H9 (cell line): ENCODE data around the gene CD1E. TPM values are rescaled to one million over a fixed set of nuclear protein-coding genes. Genes with fewer than 3 reads are reported as not detected.

Experiments
- DNase-seq: peaks from one replicate; pipeline ENCODE4 v3.0.0-alpha.2; 2017
- H2AFZ ChIP-seq: one replicate; pipeline ENCODE4 v1.6.1; 2013; ENCODE audit warnings: mild to moderate bottlenecking, low read length, control low read depth, moderate library complexity
- H2AK5ac ChIP-seq: 2 replicates; pipeline ENCODE4 v1.6.1; 2013; ENCODE audit warnings: low read length, control low read depth, mixed read lengths; ENCODE audit not compliant: insufficient read length
- H2BK120ac ChIP-seq: one replicate; pipeline ENCODE4 v1.6.1; 2013; ENCODE audit warnings: low read depth, mild to moderate bottlenecking, low read length, control low read depth, inconsistent platforms; ENCODE audit not compliant: poor library complexity, severe bottlenecking
- H2BK12ac ChIP-seq: 2 replicates; pipeline ENCODE4 v1.6.1; 2013; ENCODE audit warnings: low read length, control low read depth, mixed read lengths, low read depth; ENCODE audit not compliant: insufficient read length
- H2BK15ac ChIP-seq: 2 replicates; pipeline ENCODE4 v1.6.1; 2013; ENCODE audit warnings: low read depth, low read length, control low read depth
- H2BK20ac ChIP-seq: one replicate; pipeline ENCODE4 v1.6.1; 2013; ENCODE audit warnings: low read depth, mild to moderate bottlenecking, low read length, control low read depth, inconsistent platforms; ENCODE audit not compliant: poor library complexity, severe bottlenecking
- H2BK5ac ChIP-seq: 2 replicates; pipeline ENCODE4 v1.6.1; 2013; ENCODE audit warnings: low read length, control low read depth, mixed read lengths; ENCODE audit not compliant: insufficient read length
- H3K14ac ChIP-seq: 2 replicates; pipeline ENCODE4 v1.6.1; 2013; ENCODE audit warnings: low read length, control low read depth; ENCODE audit not compliant: insufficient read depth
- H3K18ac ChIP-seq: 2 replicates; pipeline ENCODE4 v1.6.1; 2013; ENCODE audit warnings: low read depth, mild to moderate bottlenecking, mixed read lengths, low read length, control low read depth; ENCODE audit not compliant: insufficient read length
- H3K23ac ChIP-seq: 2 replicates; pipeline ENCODE4 v1.6.1; 2013; ENCODE audit warnings: low read length, control low read depth, mixed read lengths, low read depth; ENCODE audit not compliant: insufficient read length
- H3K23me2 ChIP-seq: 2 replicates; pipeline ENCODE4 v1.6.1; 2013; ENCODE audit warnings: low read depth, mild to moderate bottlenecking, mixed read lengths, low read length, control low read depth; ENCODE audit not compliant: insufficient read length, poor library complexity, severe bottlenecking
- H3K27ac ChIP-seq: 2 replicates; pipeline ENCODE4 v1.5.1; 2013; ENCODE audit warnings: low read length, control low read depth, mixed read lengths, low read depth; ENCODE audit not compliant: insufficient read length
- H3K27me3 ChIP-seq: 2 replicates; pipeline ENCODE4 v1.6.1; 2013; ENCODE audit warnings: low read length, control low read depth, inconsistent platforms; ENCODE audit not compliant: insufficient read depth
- H3K4ac ChIP-seq: 2 replicates; pipeline ENCODE4 v1.6.1; 2013; ENCODE audit warnings: low read depth, mild to moderate bottlenecking, control low read depth, inconsistent platforms, low read length, moderate library complexity
- H3K4me1 ChIP-seq: 2 replicates; pipeline ENCODE4 v1.6.1; 2013; ENCODE audit warnings: low read length, control low read depth, inconsistent platforms; ENCODE audit not compliant: insufficient read depth
- H3K4me2 ChIP-seq: 2 replicates; pipeline ENCODE4 v1.6.1; 2013; ENCODE audit warnings: low read length, control low read depth, mixed read lengths; ENCODE audit not compliant: insufficient read length, insufficient read depth
- H3K56ac ChIP-seq: 2 replicates; pipeline ENCODE4 v1.6.1; 2013; ENCODE audit warnings: low read depth, mild to moderate bottlenecking, mixed read lengths, low read length, control low read depth; ENCODE audit not compliant: insufficient read length
- H3K79me1 ChIP-seq: 2 replicates; pipeline ENCODE4 v1.6.1; 2013; ENCODE audit warnings: low read depth, mild to moderate bottlenecking, moderate library complexity, low read length, control low read depth, inconsistent platforms; ENCODE audit not compliant: insufficient read depth, poor library complexity, severe bottlenecking
- H3K79me2 ChIP-seq: 2 replicates; pipeline ENCODE4 v1.6.1; 2013; ENCODE audit warnings: low read length, control low read depth, inconsistent platforms; ENCODE audit not compliant: insufficient read depth
- H3K9ac ChIP-seq: 2 replicates; pipeline ENCODE4 v1.6.1; 2013; ENCODE audit warnings: low read length, control low read depth, mixed read lengths; ENCODE audit not compliant: insufficient read length; ENCODE audit errors: extremely low read depth
- H3K9me3 ChIP-seq: one replicate; pipeline ENCODE4 v1.6.1; 2013; ENCODE audit warnings: low read depth, low read length, inconsistent platforms; ENCODE audit not compliant: control insufficient read depth
- H3T11ph ChIP-seq: one replicate; pipeline ENCODE4 v1.6.1; 2013; ENCODE audit warnings: mild to moderate bottlenecking, low read length, control low read depth, inconsistent platforms
- H4K20me1 ChIP-seq: one replicate; pipeline ENCODE4 v1.6.1; 2013; ENCODE audit not compliant: control insufficient read depth, insufficient read length, insufficient read depth
- H4K5ac ChIP-seq: 2 replicates; pipeline ENCODE4 v1.6.1; 2013; ENCODE audit warnings: low read depth, mild to moderate bottlenecking, mixed read lengths, low read length, control low read depth; ENCODE audit not compliant: insufficient read length
- H4K8ac ChIP-seq: replicated peaks from 2 replicates; pipeline ENCODE4 v1.6.1; 2013; ENCODE audit warnings: low read length, control low read depth, mixed read lengths, low read depth; ENCODE audit not compliant: insufficient read length
- H4K91ac ChIP-seq: 2 replicates; pipeline ENCODE4 v1.6.1; 2013; ENCODE audit warnings: low read depth, mild to moderate bottlenecking, moderate library complexity, mixed read lengths, low read length, control low read depth; ENCODE audit not compliant: insufficient read length
- H3K27ac Mint-ChIP-seq, 3 experiments: 2 replicates in 2 of 3; 3 replicates in 1 of 3; pipeline ENCODE4 v1.8.0; 2020 to 2021; ENCODE audit warnings: mixed read lengths in 3 of 3, mild to moderate bottlenecking in 1 of 3, moderate library complexity in 1 of 3
- H3K27me3 Mint-ChIP-seq: 2 replicates; pipeline ENCODE4 v1.8.0; 2021; ENCODE audit warnings: low read depth, mild to moderate bottlenecking, moderate library complexity, mixed read lengths
- H3K36me3 Mint-ChIP-seq, 3 experiments: 2 replicates in 2 of 3; 3 replicates in 1 of 3; pipeline ENCODE4 v1.8.0; 2020 to 2021; ENCODE audit warnings: low read depth in 3 of 3, mixed read lengths in 3 of 3; ENCODE audit not compliant: insufficient read depth in 1 of 3
- H3K4me1 Mint-ChIP-seq, 2 experiments: 2 replicates each; pipeline ENCODE4 v1.8.0; 2020; ENCODE audit warnings: mixed read lengths in 2 of 2
- H3K4me3 Mint-ChIP-seq, 2 experiments: 2 replicates in 1 of 2; 3 replicates in 1 of 2; pipeline ENCODE4 v1.8.0; 2020 to 2021; ENCODE audit warnings: mild to moderate bottlenecking in 2 of 2, mixed read lengths in 2 of 2, moderate library complexity in 1 of 2
- H3K9me3 Mint-ChIP-seq, 2 experiments: 2 replicates in 1 of 2; 3 replicates in 1 of 2; pipeline ENCODE4 v1.8.0; 2020; ENCODE audit warnings: mild to moderate bottlenecking in 2 of 2, mixed read lengths in 2 of 2, moderate library complexity in 1 of 2
- WGBS: extraction: QIAGEN DNeasy Blood & Tissue Kit; methylation state at CpG from one replicate; pipeline ENCODE4 v1.1.7; 2013; ENCODE audit warnings: missing lambda C conversion rate, low lambda C conversion rate, mixed read lengths; ENCODE audit not compliant: insufficient read length; ENCODE audit errors: extremely low coverage; 5-methylcytosine and 5-hydroxymethylcytosine counted together
- total RNA-seq: library from RNA; stranded (reverse); gene quantifications from 2 replicates; pipeline ENCODE4 v1.2.1, GENCODE V29; 2021
- TF ChIP-seq, protein P1 (sequence below): fragments of 200-600 bp; sonication (generic); conservative IDR thresholded peaks from 3 replicates; pipeline ENCODE4 v1.8.0; 2021; ENCODE audit warnings: antibody characterized with exemption, mild to moderate bottlenecking

Gene CD1E
- total RNA-seq, 1 experiment from 2014 or later: not detected

DNA sequence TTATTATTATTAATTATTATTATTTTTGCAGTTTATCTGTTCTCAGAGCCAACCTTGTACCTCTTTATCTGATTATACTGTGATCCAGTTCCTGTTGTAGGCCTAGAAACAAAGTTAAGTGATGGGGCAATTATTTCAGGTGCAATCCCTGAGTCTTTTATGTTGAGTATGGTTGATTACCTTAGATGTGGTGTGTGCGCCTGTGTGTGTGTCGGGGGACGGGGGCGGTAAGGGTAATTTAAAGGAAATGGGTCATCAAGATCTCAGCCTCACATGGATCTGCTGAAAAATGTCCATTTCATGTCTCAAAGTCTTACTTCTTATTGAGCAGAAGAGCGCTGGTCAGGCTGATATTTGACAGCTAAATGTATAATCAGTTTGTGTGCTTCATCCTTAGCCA, 53.4 kb downstream of the CD1E start:
- no peak overlapping the region for H3K18ac ChIP-seq
- no peak overlapping the region for H2BK120ac ChIP-seq
- Mint-ChIP-seq H3K27ac (no peak overlapping the region), H3K9me3 (no peaks in the 10 kb centered on the region), H3K27me3 (no peaks in the 10 kb centered on the region), H3K4me1 (no peaks in the 10 kb centered on the region), H3K36me3 (no peaks in the 10 kb centered on the region), H3K4me3 (no peak overlapping the region)
- H2AFZ ChIP-seq: no peak overlapping the region
- no peaks in the 10 kb centered on the region for H3K79me2 ChIP-seq
- no peak overlapping the region for H2BK5ac ChIP-seq
- TF ChIP-seq, protein P1, sequence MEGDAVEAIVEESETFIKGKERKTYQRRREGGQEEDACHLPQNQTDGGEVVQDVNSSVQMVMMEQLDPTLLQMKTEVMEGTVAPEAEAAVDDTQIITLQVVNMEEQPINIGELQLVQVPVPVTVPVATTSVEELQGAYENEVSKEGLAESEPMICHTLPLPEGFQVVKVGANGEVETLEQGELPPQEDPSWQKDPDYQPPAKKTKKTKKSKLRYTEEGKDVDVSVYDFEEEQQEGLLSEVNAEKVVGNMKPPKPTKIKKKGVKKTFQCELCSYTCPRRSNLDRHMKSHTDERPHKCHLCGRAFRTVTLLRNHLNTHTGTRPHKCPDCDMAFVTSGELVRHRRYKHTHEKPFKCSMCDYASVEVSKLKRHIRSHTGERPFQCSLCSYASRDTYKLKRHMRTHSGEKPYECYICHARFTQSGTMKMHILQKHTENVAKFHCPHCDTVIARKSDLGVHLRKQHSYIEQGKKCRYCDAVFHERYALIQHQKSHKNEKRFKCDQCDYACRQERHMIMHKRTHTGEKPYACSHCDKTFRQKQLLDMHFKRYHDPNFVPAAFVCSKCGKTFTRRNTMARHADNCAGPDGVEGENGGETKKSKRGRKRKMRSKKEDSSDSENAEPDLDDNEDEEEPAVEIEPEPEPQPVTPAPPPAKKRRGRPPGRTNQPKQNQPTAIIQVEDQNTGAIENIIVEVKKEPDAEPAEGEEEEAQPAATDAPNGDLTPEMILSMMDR: no peak
- no peak overlapping the region for H2BK15ac ChIP-seq
- H3K14ac ChIP-seq: no peak overlapping the region
- no peak for DNase-seq
- H3T11ph ChIP-seq: no peak overlapping the region
- H3K27me3 ChIP-seq: no peaks in the 10 kb centered on the region
- no peak overlapping the region for H2AK5ac ChIP-seq
- H2BK20ac ChIP-seq: no peak overlapping the region
- H3K56ac ChIP-seq: no peak overlapping the region
- no peak overlapping the region for H4K8ac ChIP-seq
- no peaks in the 10 kb centered on the region for H4K20me1 ChIP-seq
- H3K4me2 ChIP-seq: no peak overlapping the region
- no peak overlapping the region for H2BK12ac ChIP-seq
- no peak overlapping the region for H4K91ac ChIP-seq
- no peak overlapping the region for H4K5ac ChIP-seq
- no peaks in the 10 kb centered on the region for H3K9me3 ChIP-seq
- H3K23me2 ChIP-seq: no peaks in the 10 kb centered on the region
- H3K9ac ChIP-seq: no peak overlapping the region
- no CpG with 5 or more reads among the region's 5 CpGs for WGBS
- no peak overlapping the region for H3K4ac ChIP-seq
- no peaks in the 10 kb centered on the region for H3K79me1 ChIP-seq
- H3K27ac ChIP-seq: no peak overlapping the region
- no peak overlapping the region for H3K23ac ChIP-seq
- no peaks in the 10 kb centered on the region for H3K4me1 ChIP-seq

Other genes with a start within 250 kb of the CD1E start
- 0.98 and 1.3 TPM in 2 replicates for gene CD1D, start 173.0 kb upstream of the CD1E start, total RNA-seq
- gene CD1A, start 99.5 kb upstream of the CD1E start, total RNA-seq: not detected in 2 replicates
- not detected in 2 replicates for gene CD1C, start 64.0 kb upstream of the CD1E start, total RNA-seq
- not detected in 2 replicates for gene CD1B, start 22.4 kb upstream of the CD1E start, total RNA-seq
- gene OR10T2, start 45.6 kb downstream of the CD1E start, total RNA-seq: not detected in 2 replicates
- gene OR10K2, start 72.3 kb downstream of the CD1E start, total RNA-seq: not detected in 2 replicates
- not detected in 2 replicates for gene OR10K1, start 107.9 kb downstream of the CD1E start, total RNA-seq
- not detected in 2 replicates for gene OR10R2, start 118.3 kb downstream of the CD1E start, total RNA-seq
- not detected in 2 replicates for gene OR6Y1, start 200.5 kb downstream of the CD1E start, total RNA-seq
- not detected in 2 replicates for gene OR6P1, start 216.7 kb downstream of the CD1E start, total RNA-seq
- gene OR10X1, start 226.0 kb downstream of the CD1E start, total RNA-seq: not detected in 2 replicates